Peyer's patch (tissue), 4 donors: ENCODE measurements around the gene TM7SF2. TPM values are rescaled to one million over a fixed set of nuclear protein-coding genes. Genes with fewer than 3 reads are reported as not detected.
A peak's percentile ranks its signal among the peaks of the same experiment; 100 is the strongest.

Experiments
- DNase-seq, 3 donors: peaks; one replicate each; pipeline ENCODE4 v3.0.0-alpha.2; 2017 to 2019
- H3K27ac ChIP-seq, 4 donors: fragments of 200-600 bp; sonication (generic); one replicate each; pipeline ENCODE4 v1.5.1; 2016 to 2019
- H3K27me3 ChIP-seq, 2 donors: fragments of 200-600 bp; sonication (generic); one replicate each; pipeline ENCODE4 v1.5.1; 2019
- H3K36me3 ChIP-seq, 3 donors: fragments of 200-600 bp; sonication (generic); one replicate each; pipeline ENCODE4 v1.5.1; 2016 to 2019
- H3K4me1 ChIP-seq, 4 donors: fragments of 200-600 bp; sonication (generic); one replicate each; pipeline ENCODE4 v1.5.1; 2016 to 2019
- H3K4me3 ChIP-seq, 4 donors: fragments of 200-600 bp; sonication (generic); 1 replicate in 3 of 4; 2 replicates in 1 of 4; pipeline ENCODE4 v1.5.1; 2016 to 2019; ENCODE audit warnings: mild to moderate bottlenecking in 1 of 4
- H3K9me3 ChIP-seq, 4 donors: fragments of 200-600 bp; sonication (generic); one replicate each; pipeline ENCODE4 v1.5.1; 2016 to 2019; ENCODE audit warnings: mild to moderate bottlenecking in 1 of 4
- POLR2A ChIP-seq, 2 donors: fragments of 450-650 bp; IDR thresholded peaks; one replicate each; pipeline ENCODE4 v1.5.1; 2017; ENCODE audit warnings: antibody characterized with exemption in 2 of 2, mild to moderate bottlenecking in 2 of 2, moderate library complexity in 2 of 2
- total RNA-seq, 4 donors: library from RNA; depleted of rRNA; stranded (reverse); fragments of >200 nt; gene quantifications; one replicate each; pipeline ENCODE4 v1.1.0, GENCODE V29; 2016
- TF ChIP-seq, protein P1 (sequence below), 6 experiments: fragments of 450-650 bp in 4 of 6; fragments of 200-600 bp in 2 of 6; sonication (generic) in 1 of 6; IDR thresholded peaks; one replicate each; pipeline ENCODE4 v1.5.1; 2017 to 2019; ENCODE audit warnings: antibody characterized with exemption in 6 of 6, mild to moderate bottlenecking in 3 of 6, moderate library complexity in 1 of 6

Gene TM7SF2
- total RNA-seq, 4 donors from 2014 or later: 19.8 to 78.1 (median 58.5) TPM

GRCh38 chr11:65077451-65077850, 34.2 kb upstream of the TM7SF2 start:
- Histone ChIP-seq H3K27me3 (no peaks in the 10 kb centered on the region), H3K36me3 (no peaks in the 10 kb centered on the region), H3K4me1 (peaks cover 0 to 6% (median 0%) of the 10 kb centered on the region in 4 donors), H3K9me3 (no peaks in the 10 kb centered on the region), H3K27ac (peak overlapping the region in 1 of 4 donors; percentile 71), H3K4me3 (no peak overlapping the region)
- TF ChIP-seq, protein P1, sequence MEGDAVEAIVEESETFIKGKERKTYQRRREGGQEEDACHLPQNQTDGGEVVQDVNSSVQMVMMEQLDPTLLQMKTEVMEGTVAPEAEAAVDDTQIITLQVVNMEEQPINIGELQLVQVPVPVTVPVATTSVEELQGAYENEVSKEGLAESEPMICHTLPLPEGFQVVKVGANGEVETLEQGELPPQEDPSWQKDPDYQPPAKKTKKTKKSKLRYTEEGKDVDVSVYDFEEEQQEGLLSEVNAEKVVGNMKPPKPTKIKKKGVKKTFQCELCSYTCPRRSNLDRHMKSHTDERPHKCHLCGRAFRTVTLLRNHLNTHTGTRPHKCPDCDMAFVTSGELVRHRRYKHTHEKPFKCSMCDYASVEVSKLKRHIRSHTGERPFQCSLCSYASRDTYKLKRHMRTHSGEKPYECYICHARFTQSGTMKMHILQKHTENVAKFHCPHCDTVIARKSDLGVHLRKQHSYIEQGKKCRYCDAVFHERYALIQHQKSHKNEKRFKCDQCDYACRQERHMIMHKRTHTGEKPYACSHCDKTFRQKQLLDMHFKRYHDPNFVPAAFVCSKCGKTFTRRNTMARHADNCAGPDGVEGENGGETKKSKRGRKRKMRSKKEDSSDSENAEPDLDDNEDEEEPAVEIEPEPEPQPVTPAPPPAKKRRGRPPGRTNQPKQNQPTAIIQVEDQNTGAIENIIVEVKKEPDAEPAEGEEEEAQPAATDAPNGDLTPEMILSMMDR (IDR thresholded peaks at IDR 0.05): peak in 1 of 6 experiments; percentile 4
- no peak for TF ChIP-seq POLR2A (IDR thresholded peaks at IDR 0.05)
- DNase-seq: no peak

DNA sequence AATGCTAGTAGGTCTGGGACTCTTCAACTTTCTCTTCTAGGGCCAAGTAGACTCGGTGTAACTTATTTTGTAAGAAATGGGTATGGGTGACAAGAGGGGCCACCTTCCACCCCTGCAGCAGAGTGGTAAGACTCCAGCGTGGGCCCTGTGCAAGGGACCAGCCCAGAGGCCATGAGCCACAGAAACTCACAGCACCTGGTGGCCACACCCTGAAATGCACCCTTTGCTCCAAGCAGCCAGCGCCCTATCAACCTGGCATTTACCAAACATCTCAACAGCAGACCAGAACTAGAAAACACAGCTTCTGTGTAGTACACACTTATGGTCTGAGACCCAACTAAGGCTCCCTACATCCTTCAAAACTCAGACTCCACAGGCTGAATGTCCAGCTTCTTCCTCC, 33.5 kb upstream of the TM7SF2 start:
- H3K27me3 ChIP-seq: no peaks in the 10 kb centered on the region
- H3K4me3 ChIP-seq: no peak overlapping the region
- no peaks in the 10 kb centered on the region for H3K9me3 ChIP-seq
- peak in 1 of 2 donors; percentile 21 for TF ChIP-seq POLR2A (IDR thresholded peaks at IDR 0.05)
- TF ChIP-seq, protein P1 (IDR thresholded peaks at IDR 0.05): peak; percentile 67 to 91 (median 82)
- H3K36me3 ChIP-seq: no peaks in the 10 kb centered on the region
- H3K27ac ChIP-seq: peak overlapping the region in 2 of 4 donors; percentile 35 to 71
- H3K4me1 ChIP-seq: peaks cover 0 to 6% (median 1%) of the 10 kb centered on the region in 4 donors
- peak; percentile 70 to 92 (median 87) for DNase-seq

- no peaks in the 10 kb centered on the region for H3K9me3 ChIP-seq
- peak overlapping the region in 3 of 4 donors; percentile 11 to 71 (median 35) for H3K27ac ChIP-seq
- H3K27me3 ChIP-seq: no peaks in the 10 kb centered on the region
- DNase-seq: no peak
- no peak for TF ChIP-seq POLR2A (IDR thresholded peaks at IDR 0.05)
- TF ChIP-seq, protein P1 (IDR thresholded peaks at IDR 0.05): no peak
- H3K36me3 ChIP-seq: no peaks in the 10 kb centered on the region
- no peak overlapping the region for H3K4me3 ChIP-seq
- peaks cover 0 to 8% (median 5%) of the 10 kb centered on the region in 4 donors for H3K4me1 ChIP-seq
These were observed 32.8 kb upstream of the TM7SF2 start for GRCh38 chr11:65078786-65079342.

DNA sequence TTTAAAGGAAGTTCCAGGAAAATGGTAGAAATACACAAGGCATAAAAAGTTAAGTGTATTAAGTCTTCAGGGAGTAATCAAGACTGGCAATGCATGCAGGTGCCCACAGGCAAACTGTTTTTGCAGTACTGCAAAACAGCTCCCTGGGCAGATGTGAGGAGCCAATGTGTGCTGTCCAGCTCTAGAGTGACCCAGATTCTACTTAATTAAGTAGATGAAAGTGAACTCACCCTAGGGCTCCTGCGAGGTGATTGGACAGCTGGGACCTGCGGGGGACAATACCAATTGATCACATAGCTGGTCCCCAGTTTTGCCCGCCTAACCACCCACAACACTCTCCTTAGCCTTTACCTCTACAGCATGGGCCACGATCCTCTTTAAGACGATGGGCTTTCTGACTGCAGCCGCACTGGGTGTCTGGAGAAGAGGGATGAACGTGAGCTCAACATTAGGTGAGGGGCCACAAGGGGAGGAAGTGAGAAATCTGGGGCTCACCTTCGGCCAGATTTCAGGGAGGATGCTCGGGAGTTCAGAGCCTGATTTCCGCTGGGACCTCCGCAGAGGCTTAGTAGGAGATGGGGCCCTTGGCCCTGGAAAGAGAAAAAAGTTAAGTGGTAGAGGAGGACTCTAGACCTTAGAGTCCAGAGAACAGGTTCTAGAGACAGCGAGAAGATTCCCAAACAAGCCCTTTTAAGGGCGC, 28.4 kb upstream of the TM7SF2 start:
- Histone ChIP-seq H3K27me3 (no peaks in the 10 kb centered on the region), H3K36me3 (peaks cover 0 to 34% (median 0%) of the 10 kb centered on the region in 3 donors), H3K27ac (peak overlapping the region; percentile 93 to 97 (median 96)), H3K4me3 (peak overlapping the region; percentile 73 to 86 (median 84)), H3K4me1 (peaks cover 6 to 21% (median 10%) of the 10 kb centered on the region in 4 donors), H3K9me3 (no peaks in the 10 kb centered on the region)
- TF ChIP-seq, protein P1 (IDR thresholded peaks at IDR 0.05): no peak
- no peak for TF ChIP-seq POLR2A (IDR thresholded peaks at IDR 0.05)
- no peak for DNase-seq

GRCh38 chr11:65083834-65084597, 27.7 kb upstream of the TM7SF2 start, which contains the start of the genes CDCA5 and ZFPL1:
Gene CDCA5 (minus strand): TSS chr11:65084040. CDS start chr11:65083978, 62 bp downstream.
Gene ZFPL1 (plus strand): TSS chr11:65084222. CDS start chr11:65084699, 477 bp downstream.
- peak; percentile 93 to 98 (median 96) for DNase-seq
- Histone ChIP-seq H3K27me3 (no peaks in the 10 kb centered on the region), H3K27ac (peak within 1 kb of the TSS; percentile 93 to 97 (median 96)), H3K4me1 (peaks cover 6 to 21% (median 8%) of the 10 kb centered on the region in 4 donors), H3K36me3 (peaks cover 0 to 41% (median 0%) of the 10 kb centered on the region in 3 donors), H3K9me3 (no peaks in the 10 kb centered on the region), H3K4me3 (peak within 1 kb of the TSS; percentile 73 to 86 (median 84))
- TF ChIP-seq POLR2A (IDR thresholded peaks at IDR 0.05): peak; percentile 54 to 67
- TF ChIP-seq, protein P1 (IDR thresholded peaks at IDR 0.05): peak in 2 of 6 experiments; percentile 28 to 30
